ENCODE data around the gene ACSS3.

- TF ChIP-seq CTCF (IDR thresholded peaks at IDR 0.05): no peak
- no peak for TF ChIP-seq EZH2 (IDR thresholded peaks at IDR 0.05; ENCODE audit: borderline replicate concordance, insufficient read depth, low read depth, low read length, poor library complexity, severe bottlenecking)
These were observed 180.2 kb downstream of the ACSS3 start for GRCh38 chr12:81257947-81258551.
